MM.1S (cell line): Measurements from ENCODE around the gene KDM4B.

ENCODE experiments used
- CTCF ChIP-seq: fragments of 300-600 bp; sonication (generic); IDR thresholded peaks from 2 replicates; pipeline ENCODE4 v1.5.1; 2016; ENCODE audit warnings: antibody characterized with exemption, low read length, mixed read lengths
- EZH2 ChIP-seq: fragments of 300-600 bp; sonication (generic); optimal IDR thresholded peaks from 2 replicates; pipeline ENCODE3; 2017; ENCODE audit warnings: low read depth, mild to moderate bottlenecking, antibody characterized with exemption, low read length, mixed read lengths
- EZH2phosphoT487 ChIP-seq: fragments of 300-600 bp; sonication (generic); IDR thresholded peaks from 2 replicates; pipeline ENCODE4 v1.6.1; 2018; ENCODE audit warnings: antibody characterized with exemption, low read length

- TF ChIP-seq CTCF: no peak
- no peak for TF ChIP-seq EZH2phosphoT487
- no peak for TF ChIP-seq EZH2
These were observed 125.2 kb downstream of the KDM4B start for GRCh38 chr19:5093948-5094718.
